ENCODE measurements around the gene UNCX. TPM values are rescaled to one million over a fixed set of nuclear protein-coding genes. Genes with fewer than 3 reads are reported as not detected.

UNCX gene
- total and polyA plus RNA-seq, 2 of the 8 experiments (the other 6 are each of a cell fraction or from before 2014, with no cell fraction given): not detected

DNA sequence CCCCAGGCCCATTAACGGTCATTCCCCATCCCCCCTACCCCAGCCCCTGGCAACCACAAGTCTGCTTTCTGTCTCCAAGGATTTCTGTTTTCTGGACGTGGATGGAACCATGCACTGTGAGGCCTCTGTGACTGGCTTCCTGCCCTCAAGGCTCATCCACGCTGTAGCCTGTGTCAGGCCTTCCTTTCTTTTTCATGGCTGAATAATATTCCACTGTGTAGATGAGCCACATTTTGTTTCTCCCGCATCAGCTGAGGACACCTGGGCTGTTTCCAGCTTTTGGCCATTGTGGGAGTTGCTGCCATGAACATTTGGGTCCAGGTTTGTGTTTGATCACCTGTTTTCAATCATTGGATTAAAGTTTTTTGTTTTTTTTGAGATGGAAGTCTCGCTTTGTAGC lies 50.0 kb downstream of the UNCX start:
- no peak overlapping the region for H2AFZ ChIP-seq (ENCODE audit: low read length)
- CTCF ChIA-PET (ENCODE audit: partially characterized antibody): interaction anchor here (0.9 kb wide), 1 partner anchor 150 kb away, joined by 3 read pairs; no protein-coding TSS in a partner anchor
- no peaks in the 10 kb centered on the region for H3K79me2 ChIP-seq (ENCODE audit: control insufficient read depth in 1 of 2, insufficient read depth in 2 of 2, low read length in 2 of 2)
- H3K18ac ChIP-seq (ENCODE audit: extremely low read depth, low read length): no peak overlapping the region
- H3K9me3 ChIP-seq (ENCODE audit: insufficient read depth in 2 of 2, low read depth in 1 of 2, low read length in 1 of 2): no peaks in the 10 kb centered on the region
- H3K9ac ChIP-seq (replicated peaks in 1 of 4; ENCODE audit: extremely low read depth in 1 of 4, low read depth in 3 of 4, low read length in 3 of 4): no peak overlapping the region
- H3K4me2 ChIP-seq (ENCODE audit: insufficient read depth in 1 of 2, low read depth in 2 of 2, low read length in 2 of 2): no peak overlapping the region
- no peak overlapping the region for H2BK5ac ChIP-seq (ENCODE audit: low read depth, low read length)
- H3K56ac ChIP-seq (replicated peaks; ENCODE audit: insufficient read length, low read depth, low read length): no peak overlapping the region
- no peak overlapping the region for H3K14ac ChIP-seq (ENCODE audit: insufficient read length)
- H2BK20ac ChIP-seq (ENCODE audit: low read length): no peak overlapping the region
- no peak overlapping the region for H2BK15ac ChIP-seq (ENCODE audit: low read length)
- H3K4me1 ChIP-seq (replicated peaks in 1 of 4; ENCODE audit: control insufficient read depth in 3 of 4, insufficient read depth in 4 of 4, low read length in 3 of 4): no peaks in the 10 kb centered on the region
- no peak overlapping the region for H3K4ac ChIP-seq (replicated peaks; ENCODE audit: insufficient read length, low read depth, low read length)
- no peaks in the 10 kb centered on the region for H3K23me2 ChIP-seq (ENCODE audit: low read depth, low read length)
- no peak overlapping the region for H2BK120ac ChIP-seq (replicated peaks; ENCODE audit: low read depth, low read length)
- no peak overlapping the region for H3K4me3 ChIP-seq (ENCODE audit: extremely low read depth in 1 of 4, insufficient read depth in 2 of 4, low read depth in 3 of 4, low read length in 4 of 4)
- no peaks in the 10 kb centered on the region for H3K36me3 ChIP-seq (ENCODE audit: control insufficient read depth in 2 of 4, insufficient read depth in 4 of 4, low read length in 3 of 4)
- no peak overlapping the region for H3K23ac ChIP-seq (ENCODE audit: insufficient read length)
- no peak overlapping the region; the same call in 1 of the 2 replicates for H4K8ac ChIP-seq (ENCODE audit: extremely low read depth, insufficient read depth, low read length)
- H4K5ac ChIP-seq (ENCODE audit: insufficient read length, low read depth, low read length): no peak overlapping the region
- WGBS, 2 experiments (ENCODE audit: extremely low coverage in 1 of 2, insufficient coverage in 1 of 2, insufficient read length in 1 of 2, insufficient replicate concordance in 2 of 2, low coverage in 1 of 2, low lambda C conversion rate in 2 of 2, missing lambda C conversion rate in 1 of 2): 92% methylated on average over 5 of the region's 5 CpGs; no CpG with 5 or more reads in 1 of the 2 experiments
- no peaks in the 10 kb centered on the region for H4K20me1 ChIP-seq (replicated peaks in 1 of 2; ENCODE audit: control insufficient read depth in 1 of 2, insufficient read depth in 2 of 2, low read length in 2 of 2)
- H4K91ac ChIP-seq (replicated peaks; ENCODE audit: insufficient read length, low read length): no peak overlapping the region
- no peaks in the 10 kb centered on the region for H3K79me1 ChIP-seq (ENCODE audit: low read depth, low read length)
- no peak for FAIRE-seq
- DNase-seq (ENCODE audit: low read depth in 1 of 2, low spot score in 2 of 2): no peak
- no peak overlapping the region for H2BK12ac ChIP-seq (ENCODE audit: low read depth, low read length)
- no peak overlapping the region for H2AK5ac ChIP-seq (ENCODE audit: low read depth, low read length)
- no peaks in the 10 kb centered on the region for H3K27me3 ChIP-seq (replicated peaks in 1 of 4; ENCODE audit: control insufficient read depth in 3 of 4, extremely low read depth in 1 of 4, insufficient read depth in 3 of 4, low read length in 3 of 4)
- POLR2A ChIA-PET (ENCODE audit: partially characterized antibody): no interaction called here
- no peak overlapping the region for H3K27ac ChIP-seq (ENCODE audit: low read depth, low read length)
